Osteoblast (primary cell): Measurements from ENCODE around the gene FERMT2. TPM values are rescaled to one million over a fixed set of nuclear protein-coding genes. Genes with fewer than 3 reads are reported as not detected.

Experiments
- DNase-seq: peaks from one replicate; pipeline ENCODE4 v3.0.0; 2011; ENCODE audit warnings: low spot score, mixed read lengths; ENCODE audit not compliant: insufficient read length; ENCODE audit errors: missing footprints
- H2AFZ ChIP-seq: 2 replicates; pipeline ENCODE4 v1.6.0; 2011; ENCODE audit warnings: mild to moderate bottlenecking, low read length
- H3K27ac ChIP-seq: 2 replicates; pipeline ENCODE4 v1.5.1; 2011; ENCODE audit warnings: mild to moderate bottlenecking, low read depth, low read length, moderate library complexity
- H3K27me3 ChIP-seq: 2 replicates; pipeline ENCODE4 v1.6.0; 2012; ENCODE audit warnings: mild to moderate bottlenecking, control low read depth, inconsistent platforms, low read length, moderate library complexity; ENCODE audit not compliant: insufficient read depth
- H3K36me3 ChIP-seq: 2 replicates; pipeline ENCODE4 v1.5.1; 2011; ENCODE audit warnings: mild to moderate bottlenecking, low read length, control low read depth, moderate library complexity; ENCODE audit not compliant: insufficient read depth
- H3K4me1 ChIP-seq: 2 replicates; pipeline ENCODE4 v1.5.1; 2011; ENCODE audit warnings: mild to moderate bottlenecking, low read length, control low read depth, moderate library complexity; ENCODE audit not compliant: insufficient read depth
- H3K4me2 ChIP-seq: 2 replicates; pipeline ENCODE4 v1.6.0; 2011; ENCODE audit warnings: mild to moderate bottlenecking, low read length; ENCODE audit not compliant: insufficient read depth
- H3K4me3 ChIP-seq: fragments of 200-600 bp; sonication (generic); 3 replicates; pipeline ENCODE4 v1.5.1; 2012; ENCODE audit warnings: mild to moderate bottlenecking, low read length, inconsistent platforms; ENCODE audit not compliant: insufficient read depth
- H3K79me2 ChIP-seq: 2 replicates; pipeline ENCODE4 v1.6.0; 2012; ENCODE audit warnings: mild to moderate bottlenecking, low read length, control low read depth, inconsistent platforms; ENCODE audit not compliant: insufficient read depth
- H3K9me3 ChIP-seq: 2 replicates; pipeline ENCODE4 v1.5.1; 2011; ENCODE audit warnings: low read depth, low read length, control low read depth
- H4K20me1 ChIP-seq: 2 replicates; pipeline ENCODE4 v1.6.0; 2012; ENCODE audit warnings: mild to moderate bottlenecking, low read length, control low read depth; ENCODE audit not compliant: insufficient read depth
- CTCF ChIP-seq: IDR thresholded peaks from 2 replicates; pipeline ENCODE4 v1.5.1; 2011; ENCODE audit warnings: mild to moderate bottlenecking, low read depth, low read length, moderate library complexity; ENCODE audit errors: extremely low read depth
- total RNA-seq: library from RNA; depleted of rRNA; stranded (reverse); fragments of >200 nt; gene quantifications from 2 replicates; pipeline ENCODE4 v1.2.3, GENCODE V29; 2012

The FERMT2 gene
- total RNA-seq, 1 donor = 280 TPM

GRCh38 chr14:52888159-52888558 is 62.7 kb downstream of the FERMT2 start:
- Histone ChIP-seq H3K79me2 (peaks cover 81% of the 10 kb centered on the region), H3K27ac (no peak overlapping the region), H3K9me3 (no peaks in the 10 kb centered on the region), H3K4me1 (peaks cover 14% of the 10 kb centered on the region), H3K4me2 (no peak overlapping the region), H3K36me3 (peaks cover 75% of the 10 kb centered on the region), H2AFZ (no peak overlapping the region), H3K4me3 (no peak overlapping the region), H4K20me1 (peaks cover 10% of the 10 kb centered on the region), H3K27me3 (no peaks in the 10 kb centered on the region)
- DNase-seq = no peak
- TF ChIP-seq CTCF = no peak

GRCh38 chr14:52885230-52885629 is 65.6 kb downstream of the FERMT2 start:
- Histone ChIP-seq H2AFZ (no peak overlapping the region), H3K4me3 (no peak overlapping the region), H3K9me3 (no peaks in the 10 kb centered on the region), H3K27ac (peak overlapping the region; percentile 17), H3K79me2 (peaks cover 85% of the 10 kb centered on the region), H3K36me3 (peaks cover 75% of the 10 kb centered on the region), H3K27me3 (no peaks in the 10 kb centered on the region), H3K4me1 (peaks cover 30% of the 10 kb centered on the region), H4K20me1 (peaks cover 4% of the 10 kb centered on the region), H3K4me2 (no peak overlapping the region)
- no peak for TF ChIP-seq CTCF
- no peak for DNase-seq

- Histone ChIP-seq H4K20me1 (peaks cover 4% of the 10 kb centered on the region), H3K27me3 (no peaks in the 10 kb centered on the region), H3K4me2 (no peak overlapping the region), H3K79me2 (peaks cover 79% of the 10 kb centered on the region), H3K4me3 (no peak overlapping the region), H3K9me3 (no peaks in the 10 kb centered on the region), H3K27ac (no peak overlapping the region), H3K4me1 (peaks cover 37% of the 10 kb centered on the region), H2AFZ (no peak overlapping the region), H3K36me3 (peaks cover 69% of the 10 kb centered on the region)
- TF ChIP-seq CTCF = no peak
- no peak for DNase-seq
Observed at GRCh38 chr14:52883658-52884057, 67.2 kb downstream of the FERMT2 start.

- H3K27me3 ChIP-seq = no peaks in the 10 kb centered on the region
- no peak overlapping the region for H3K4me3 ChIP-seq
- no peak for TF ChIP-seq CTCF
- peaks cover 71% of the 10 kb centered on the region for H3K79me2 ChIP-seq
- peaks cover 4% of the 10 kb centered on the region for H4K20me1 ChIP-seq
- H3K36me3 ChIP-seq = peaks cover 66% of the 10 kb centered on the region
- no peaks in the 10 kb centered on the region for H3K9me3 ChIP-seq
- no peak overlapping the region for H2AFZ ChIP-seq
- H3K4me2 ChIP-seq = no peak overlapping the region
- peaks cover 46% of the 10 kb centered on the region for H3K4me1 ChIP-seq
- peak overlapping the region; percentile 44 for H3K27ac ChIP-seq
- no peak for DNase-seq
Observed at GRCh38 chr14:52882824-52883223, 68.0 kb downstream of the FERMT2 start.
